ENCODE data around the gene CHD6.

DNA sequence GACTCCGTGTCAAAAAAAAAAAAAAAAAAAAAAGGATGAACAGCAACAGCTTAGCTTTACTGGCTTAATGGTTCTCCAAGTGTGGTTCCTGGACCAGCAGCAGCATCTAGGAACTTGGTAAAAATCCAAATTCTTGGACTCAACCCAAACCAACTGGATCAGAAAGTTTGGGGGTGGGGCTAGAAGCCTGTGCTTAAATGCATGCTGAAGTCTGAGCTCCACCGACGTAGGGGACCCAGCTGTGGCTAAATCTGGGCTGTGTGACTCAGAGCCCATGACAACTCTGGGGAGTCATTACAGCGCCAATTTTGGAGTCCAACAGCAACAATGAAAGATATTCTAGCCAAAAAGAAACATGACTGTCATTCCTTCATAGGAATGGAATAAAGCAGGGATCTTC lies 13.6 kb upstream of the CHD6 start:
- TF ChIP-seq, protein P1, sequence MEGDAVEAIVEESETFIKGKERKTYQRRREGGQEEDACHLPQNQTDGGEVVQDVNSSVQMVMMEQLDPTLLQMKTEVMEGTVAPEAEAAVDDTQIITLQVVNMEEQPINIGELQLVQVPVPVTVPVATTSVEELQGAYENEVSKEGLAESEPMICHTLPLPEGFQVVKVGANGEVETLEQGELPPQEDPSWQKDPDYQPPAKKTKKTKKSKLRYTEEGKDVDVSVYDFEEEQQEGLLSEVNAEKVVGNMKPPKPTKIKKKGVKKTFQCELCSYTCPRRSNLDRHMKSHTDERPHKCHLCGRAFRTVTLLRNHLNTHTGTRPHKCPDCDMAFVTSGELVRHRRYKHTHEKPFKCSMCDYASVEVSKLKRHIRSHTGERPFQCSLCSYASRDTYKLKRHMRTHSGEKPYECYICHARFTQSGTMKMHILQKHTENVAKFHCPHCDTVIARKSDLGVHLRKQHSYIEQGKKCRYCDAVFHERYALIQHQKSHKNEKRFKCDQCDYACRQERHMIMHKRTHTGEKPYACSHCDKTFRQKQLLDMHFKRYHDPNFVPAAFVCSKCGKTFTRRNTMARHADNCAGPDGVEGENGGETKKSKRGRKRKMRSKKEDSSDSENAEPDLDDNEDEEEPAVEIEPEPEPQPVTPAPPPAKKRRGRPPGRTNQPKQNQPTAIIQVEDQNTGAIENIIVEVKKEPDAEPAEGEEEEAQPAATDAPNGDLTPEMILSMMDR (conservative IDR thresholded peaks at IDR 0.05; ENCODE audit: low read length), result no peak
- no peak for TF ChIP-seq EZH2phosphoT487 (IDR thresholded peaks at IDR 0.05; ENCODE audit: borderline replicate concordance, low read depth, low read length)

All from OCI-LY7 (cell line).